Gastrocnemius medialis (tissue), 4 donors: ENCODE data around the gene CLDN16.

Source experiments
- CTCF ChIP-seq, 5 experiments: fragments of 450-650 bp in 3 of 5; fragments of 200-600 bp in 2 of 5; sonication (generic) in 2 of 5; IDR thresholded peaks in 4 of 5; conservative IDR thresholded peaks in 1 of 5; 1 replicate in 4 of 5; 2 replicates in 1 of 5; pipeline ENCODE4 v1.5.1; 2016 to 2019; ENCODE audit warnings: antibody characterized with exemption in 5 of 5, mild to moderate bottlenecking in 3 of 5, moderate library complexity in 3 of 5
- POLR2A ChIP-seq, 2 donors: fragments of 450-650 bp; IDR thresholded peaks; one replicate each; pipeline ENCODE4 v1.6.1; 2017; ENCODE audit warnings: antibody characterized with exemption in 2 of 2, mild to moderate bottlenecking in 2 of 2, moderate library complexity in 2 of 2

GRCh38 chr3:190370369-190370768 lies 17.6 kb upstream of the CLDN16 start:
- TF ChIP-seq CTCF (IDR thresholded peaks at IDR 0.05 in 4 of 5, conservative IDR thresholded peaks at IDR 0.05 in 1 of 5) (no peak), POLR2A (IDR thresholded peaks at IDR 0.05) (no peak)
